DND-41 (cell line): ENCODE data around the gene NOS1AP.

ENCODE experiments used
- ATAC-seq: fragments of 200-7000 bp; cut with Tn5 transposase; 3 replicates; pipeline ENCODE4 v1.9.1; 2021; ENCODE audit warnings: low read depth; ENCODE audit not compliant: insufficient read depth
- DNase-seq: peaks from one replicate; pipeline ENCODE4 v3.0.0-alpha.2; 2020
- H2AFZ ChIP-seq: 2 replicates; pipeline ENCODE4 v1.6.0; 2012; ENCODE audit warnings: low read depth, low read length
- H3K27ac ChIP-seq: 2 replicates; pipeline ENCODE4 v1.5.1; 2012; ENCODE audit warnings: low read length, inconsistent platforms
- H3K27me3 ChIP-seq: fragments of 200-600 bp; sonication (generic); 2 replicates; pipeline ENCODE4 v1.6.0; 2012; ENCODE audit warnings: low read length, mild to moderate bottlenecking, inconsistent platforms; ENCODE audit not compliant: insufficient read depth, poor library complexity
- H3K36me3 ChIP-seq: 2 replicates; pipeline ENCODE4 v1.5.1; 2012; ENCODE audit warnings: low read length, inconsistent platforms; ENCODE audit not compliant: insufficient read depth
- H3K4me1 ChIP-seq: 2 replicates; pipeline ENCODE4 v1.5.1; 2012; ENCODE audit warnings: mild to moderate bottlenecking, low read length; ENCODE audit not compliant: insufficient read depth
- H3K4me2 ChIP-seq: 2 replicates; pipeline ENCODE4 v1.6.0; 2012; ENCODE audit warnings: mild to moderate bottlenecking, moderate library complexity, low read length, inconsistent platforms; ENCODE audit not compliant: insufficient read depth
- H3K4me3 ChIP-seq, 2 experiments: fragments of 200-600 bp in 1 of 2; shearing (Covaris generic) in 1 of 2; 2 replicates each; pipeline ENCODE4 v1.5.1; 2012 to 2016; ENCODE audit warnings: inconsistent platforms in 2 of 2, low read length in 2 of 2, mild to moderate bottlenecking in 2 of 2, low read depth in 1 of 2, moderate library complexity in 1 of 2
- H3K79me2 ChIP-seq: 2 replicates; pipeline ENCODE4 v1.6.0; 2012; ENCODE audit warnings: low read length, inconsistent platforms; ENCODE audit not compliant: insufficient read depth
- H3K9ac ChIP-seq: 2 replicates; pipeline ENCODE4 v1.6.0; 2012; ENCODE audit warnings: low read depth, mild to moderate bottlenecking, inconsistent platforms, low read length, moderate library complexity
- H3K9me3 ChIP-seq: 2 replicates; pipeline ENCODE4 v1.5.1; 2012; ENCODE audit warnings: low read length, moderate library complexity, mild to moderate bottlenecking, inconsistent platforms; ENCODE audit not compliant: insufficient read depth, severe bottlenecking
- H4K20me1 ChIP-seq: 2 replicates; pipeline ENCODE4 v1.6.0; 2012; ENCODE audit warnings: low read length; ENCODE audit not compliant: insufficient read depth
- CTCF ChIP-seq: IDR thresholded peaks from 2 replicates; pipeline ENCODE4 v1.5.1; 2012; ENCODE audit warnings: borderline replicate concordance, low read length, moderate library complexity, mild to moderate bottlenecking; ENCODE audit not compliant: poor library complexity, severe bottlenecking; ENCODE audit errors: extremely low read depth
- EZH2 ChIP-seq: IDR thresholded peaks from 3 replicates; pipeline ENCODE4 v1.6.1; 2012; ENCODE audit warnings: borderline replicate concordance, low read depth, mild to moderate bottlenecking, moderate library complexity, low read length, inconsistent platforms; ENCODE audit not compliant: severe bottlenecking

Gene NOS1AP

GRCh38 chr1:162068301-162068700 lies 1.2 kb upstream of the NOS1AP start:
- Histone ChIP-seq H3K4me3 (no peak overlapping the region), H3K4me1 (peaks cover 16% of the 10 kb centered on the region), H3K79me2 (no peaks in the 10 kb centered on the region), H3K9me3 (no peaks in the 10 kb centered on the region), H2AFZ (no peak overlapping the region), H3K9ac (no peak overlapping the region), H4K20me1 (peaks cover 8% of the 10 kb centered on the region), H3K36me3 (no peaks in the 10 kb centered on the region), H3K27me3 (peaks cover 53% of the 10 kb centered on the region), H3K4me2 (no peak overlapping the region), H3K27ac (no peak overlapping the region)
- ATAC-seq (no peak), DNase-seq (no peak)
- TF ChIP-seq CTCF = no peak
- TF ChIP-seq EZH2 = peak; percentile 41

- DNase-seq = no peak
- Histone ChIP-seq H2AFZ (peak overlapping the region; percentile 64), H4K20me1 (peaks cover 8% of the 10 kb centered on the region), H3K79me2 (no peaks in the 10 kb centered on the region), H3K4me1 (peaks cover 16% of the 10 kb centered on the region), H3K4me2 (peak overlapping the region; percentile 94), H3K27me3 (peaks cover 53% of the 10 kb centered on the region), H3K9me3 (no peaks in the 10 kb centered on the region), H3K27ac (no peak overlapping the region), H3K4me3 (peak overlapping the region in 1 of 2 experiments; percentile 62; a peak in 2 of 4 replicates), H3K36me3 (no peaks in the 10 kb centered on the region), H3K9ac (peak overlapping the region; percentile 55; the same call in 1 of the 2 replicates)
- peak; percentile 75 for TF ChIP-seq EZH2
- TF ChIP-seq CTCF = no peak
- no peak for ATAC-seq
These were observed 730 bp downstream of the NOS1AP start for GRCh38 chr1:162070094-162070748.

GRCh38 chr1:162070825-162071224 lies 1.3 kb downstream of the NOS1AP start:
- peaks cover 16% of the 10 kb centered on the region for H3K4me1 ChIP-seq
- no peak overlapping the region for H3K27ac ChIP-seq
- no peaks in the 10 kb centered on the region for H3K79me2 ChIP-seq
- no peaks in the 10 kb centered on the region for H3K36me3 ChIP-seq
- no peak overlapping the region for H3K4me2 ChIP-seq
- TF ChIP-seq CTCF = no peak
- TF ChIP-seq EZH2 = no peak
- no peak overlapping the region for H2AFZ ChIP-seq
- ATAC-seq (no peak), DNase-seq (no peak)
- peaks cover 53% of the 10 kb centered on the region for H3K27me3 ChIP-seq
- H3K9ac ChIP-seq = no peak overlapping the region
- H4K20me1 ChIP-seq = peaks cover 8% of the 10 kb centered on the region
- no peaks in the 10 kb centered on the region for H3K9me3 ChIP-seq
- H3K4me3 ChIP-seq = no peak overlapping the region

GRCh38 chr1:162072740-162073139 lies 3.2 kb downstream of the NOS1AP start:
- ATAC-seq (no peak), DNase-seq (no peak)
- H3K4me3 ChIP-seq = no peak overlapping the region
- peaks cover 16% of the 10 kb centered on the region for H3K4me1 ChIP-seq
- H3K79me2 ChIP-seq = no peaks in the 10 kb centered on the region
- H3K36me3 ChIP-seq = no peaks in the 10 kb centered on the region
- H4K20me1 ChIP-seq = peaks cover 8% of the 10 kb centered on the region
- TF ChIP-seq EZH2 (no peak), CTCF (no peak)
- H2AFZ ChIP-seq = no peak overlapping the region
- no peak overlapping the region for H3K27ac ChIP-seq
- peaks cover 57% of the 10 kb centered on the region for H3K27me3 ChIP-seq
- no peak overlapping the region for H3K9ac ChIP-seq
- H3K9me3 ChIP-seq = no peaks in the 10 kb centered on the region
- H3K4me2 ChIP-seq = no peak overlapping the region
